Kidney epithelial cell (primary cell): ENCODE data around the gene MPRIP. TPM values are rescaled to one million over a fixed set of nuclear protein-coding genes. Genes with fewer than 3 reads are reported as not detected.
"Not testable (repeated sequence)": the region's sequence is repeated elsewhere in the genome, so short reads cannot be mapped to it uniquely, and the experiment has no call there.

Source experiments
- DNase-seq: peaks from one replicate; pipeline ENCODE4 v3.0.0-alpha.2; 2010; ENCODE audit warnings: low read depth
- H3K27me3 ChIP-seq: 2 replicates; pipeline ENCODE4 v1.6.0; 2011; ENCODE audit warnings: low read length; ENCODE audit not compliant: control insufficient read depth, insufficient read depth
- H3K36me3 ChIP-seq: 2 replicates; pipeline ENCODE4 v1.5.1; 2011; ENCODE audit warnings: low read length; ENCODE audit not compliant: control insufficient read depth, insufficient read depth
- H3K4me3 ChIP-seq: 2 replicates; pipeline ENCODE4 v1.5.1; 2011; ENCODE audit warnings: low read depth, mild to moderate bottlenecking, control low read depth, low read length
- total RNA-seq: library from RNA; depleted of rRNA; stranded (reverse); fragments of >200 nt; gene quantifications from 2 replicates; pipeline ENCODE4 v1.2.3, GENCODE V29; 2015
- TF ChIP-seq, protein P1 (sequence below): IDR thresholded peaks from 2 replicates; pipeline ENCODE4 v1.5.1; 2011; ENCODE audit warnings: mild to moderate bottlenecking, moderate library complexity, low read length, control low read depth, inconsistent platforms; ENCODE audit not compliant: insufficient read depth, poor library complexity, severe bottlenecking

Gene MPRIP
- total RNA-seq, 1 donor from 2014 or later: 99.6 TPM

DNA sequence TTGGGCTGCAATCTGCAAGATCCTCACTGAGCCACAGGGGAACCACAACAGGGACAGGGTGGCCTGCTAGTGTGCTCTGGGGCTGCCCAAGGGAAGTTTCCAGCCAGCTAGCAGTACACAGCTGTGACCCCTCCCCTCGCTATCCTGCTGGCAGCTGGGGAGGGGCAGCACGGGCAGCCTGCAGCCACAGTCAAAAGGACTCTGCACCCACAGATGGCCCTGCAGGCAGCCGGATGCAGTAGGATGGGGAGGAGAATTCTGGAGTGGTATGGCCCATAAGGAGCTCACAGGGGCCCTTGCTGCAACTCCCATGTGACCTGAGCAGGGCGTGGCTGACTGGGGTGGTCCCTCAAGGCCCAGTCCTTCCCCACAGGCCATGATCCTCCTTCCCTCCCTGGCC, 89.6 kb downstream of the MPRIP start:
- DNase-seq: no peak
- TF ChIP-seq, protein P1, sequence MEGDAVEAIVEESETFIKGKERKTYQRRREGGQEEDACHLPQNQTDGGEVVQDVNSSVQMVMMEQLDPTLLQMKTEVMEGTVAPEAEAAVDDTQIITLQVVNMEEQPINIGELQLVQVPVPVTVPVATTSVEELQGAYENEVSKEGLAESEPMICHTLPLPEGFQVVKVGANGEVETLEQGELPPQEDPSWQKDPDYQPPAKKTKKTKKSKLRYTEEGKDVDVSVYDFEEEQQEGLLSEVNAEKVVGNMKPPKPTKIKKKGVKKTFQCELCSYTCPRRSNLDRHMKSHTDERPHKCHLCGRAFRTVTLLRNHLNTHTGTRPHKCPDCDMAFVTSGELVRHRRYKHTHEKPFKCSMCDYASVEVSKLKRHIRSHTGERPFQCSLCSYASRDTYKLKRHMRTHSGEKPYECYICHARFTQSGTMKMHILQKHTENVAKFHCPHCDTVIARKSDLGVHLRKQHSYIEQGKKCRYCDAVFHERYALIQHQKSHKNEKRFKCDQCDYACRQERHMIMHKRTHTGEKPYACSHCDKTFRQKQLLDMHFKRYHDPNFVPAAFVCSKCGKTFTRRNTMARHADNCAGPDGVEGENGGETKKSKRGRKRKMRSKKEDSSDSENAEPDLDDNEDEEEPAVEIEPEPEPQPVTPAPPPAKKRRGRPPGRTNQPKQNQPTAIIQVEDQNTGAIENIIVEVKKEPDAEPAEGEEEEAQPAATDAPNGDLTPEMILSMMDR: no peak
- peaks cover 1% of the 10 kb centered on the region for H3K36me3 ChIP-seq
- H3K27me3 ChIP-seq: no peaks in the 10 kb centered on the region
- no peak overlapping the region for H3K4me3 ChIP-seq

DNA sequence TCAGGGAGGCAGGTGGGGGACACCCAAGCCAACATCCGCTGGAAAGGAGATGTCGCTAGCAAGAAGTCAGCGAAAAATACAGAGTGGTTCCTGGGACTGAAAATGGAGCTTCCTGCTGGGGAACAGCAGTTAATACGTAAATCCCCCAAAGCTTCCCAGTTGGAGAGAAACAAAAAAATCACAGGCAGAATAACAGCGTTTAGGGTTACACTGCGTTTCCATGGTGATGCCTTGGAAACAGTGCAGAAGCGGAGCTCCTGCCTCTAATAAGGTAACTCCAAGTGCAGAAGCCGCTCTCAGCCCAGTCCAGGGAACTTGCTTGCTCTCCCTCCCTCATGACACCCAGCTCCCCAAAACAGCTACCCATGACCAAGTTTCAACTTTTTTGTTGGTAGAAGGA, 90.5 kb downstream of the MPRIP start:
- Histone ChIP-seq H3K27me3 (no peaks in the 10 kb centered on the region), H3K4me3 (no peak overlapping the region), H3K36me3 (peaks cover 1% of the 10 kb centered on the region)
- TF ChIP-seq, protein P1: no peak
- no peak for DNase-seq

DNA sequence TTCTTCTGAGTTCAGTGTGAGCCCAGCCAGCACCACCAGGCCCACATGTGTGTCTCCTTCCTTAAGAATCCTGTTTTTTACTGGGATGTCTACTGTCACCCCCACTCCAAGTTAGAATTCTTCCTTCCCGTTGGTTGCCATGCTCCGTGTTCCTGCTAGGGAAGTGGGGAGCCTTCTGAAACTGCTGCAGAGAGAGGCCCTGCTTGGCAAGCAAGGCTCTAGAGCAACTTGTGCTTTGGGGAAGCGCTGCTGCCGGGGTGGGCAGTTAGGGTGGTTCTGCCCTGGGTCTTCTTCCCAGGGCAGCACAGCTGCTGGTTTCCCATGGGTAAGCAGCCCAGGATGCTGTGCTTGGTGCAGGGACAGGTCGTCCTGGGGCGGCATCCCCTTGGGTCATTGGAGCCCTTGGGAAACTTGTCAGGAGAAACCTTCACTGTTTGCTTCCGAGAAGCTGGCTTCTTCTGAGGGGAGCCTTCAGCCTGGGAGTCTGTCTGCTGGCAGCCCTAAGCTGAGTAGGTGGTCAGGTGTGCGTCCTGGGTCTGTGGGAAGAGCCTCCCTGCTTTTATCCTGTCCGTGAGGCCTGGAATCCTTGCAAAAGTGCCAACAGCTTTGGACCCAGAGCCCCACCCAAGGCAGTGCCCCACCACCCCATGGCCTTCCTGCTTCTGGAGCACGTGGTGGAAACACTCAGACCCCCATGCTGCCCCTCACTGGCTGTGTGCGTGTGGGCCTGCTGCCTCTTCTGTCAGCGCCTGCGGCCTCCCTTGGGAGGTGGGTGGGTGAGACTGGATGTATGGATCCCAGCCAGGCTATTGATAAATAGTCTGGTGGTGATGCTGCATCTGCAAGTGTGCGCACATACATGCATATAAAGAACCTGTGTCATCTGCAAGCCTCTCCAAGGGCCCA, 92.0 kb downstream of the MPRIP start:
- no peak for DNase-seq
- TF ChIP-seq, protein P1: no peak
- peaks cover 1% of the 10 kb centered on the region for H3K36me3 ChIP-seq
- no peaks in the 10 kb centered on the region for H3K27me3 ChIP-seq
- no peak overlapping the region for H3K4me3 ChIP-seq

DNA sequence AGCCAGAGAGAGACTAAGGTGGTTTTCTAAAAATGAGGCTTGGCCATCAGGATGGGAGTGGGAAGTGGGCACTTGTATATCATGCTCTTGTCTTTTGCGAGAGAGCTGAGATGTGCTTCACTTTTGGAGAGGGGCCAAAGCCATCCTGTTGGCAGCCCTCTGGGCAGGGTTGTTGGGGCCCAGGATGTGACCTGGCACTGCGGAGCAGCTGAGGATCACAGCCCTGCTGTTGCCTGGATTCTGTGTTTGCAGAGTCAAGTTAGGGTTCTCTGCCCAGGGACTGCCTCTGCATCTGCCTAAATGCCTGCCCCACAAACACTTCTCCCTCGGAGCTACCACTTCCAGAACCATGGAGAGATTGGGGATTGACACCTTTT, 92.7 kb downstream of the MPRIP start:
- TF ChIP-seq, protein P1: no peak
- Histone ChIP-seq H3K4me3 (no peak overlapping the region), H3K27me3 (no peaks in the 10 kb centered on the region), H3K36me3 (peaks cover 1% of the 10 kb centered on the region)
- DNase-seq: no peak

DNA sequence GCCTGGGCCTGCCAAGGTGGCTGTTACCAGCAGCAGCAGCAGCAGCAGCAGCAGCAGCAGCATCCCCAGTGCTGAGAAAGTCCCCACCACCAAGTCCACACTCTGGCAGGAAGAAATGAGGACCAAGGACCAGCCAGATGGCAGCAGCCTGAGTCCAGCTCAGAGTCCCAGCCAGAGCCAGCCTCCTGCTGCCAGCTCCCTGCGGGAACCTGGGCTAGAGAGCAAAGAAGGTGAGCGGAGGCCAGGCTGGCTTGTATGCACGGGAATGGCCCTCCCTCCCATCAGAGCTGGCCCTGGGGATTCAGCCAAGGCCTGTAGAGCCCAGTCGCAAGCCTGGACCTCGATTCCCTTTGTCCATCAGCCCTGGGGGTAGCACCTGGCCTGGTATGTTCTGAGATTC, 94.0 kb downstream of the MPRIP start:
- H3K27me3 ChIP-seq, H3K4me3 ChIP-seq, H3K36me3 ChIP-seq, DNase-seq: not testable (repeated sequence)

DNA sequence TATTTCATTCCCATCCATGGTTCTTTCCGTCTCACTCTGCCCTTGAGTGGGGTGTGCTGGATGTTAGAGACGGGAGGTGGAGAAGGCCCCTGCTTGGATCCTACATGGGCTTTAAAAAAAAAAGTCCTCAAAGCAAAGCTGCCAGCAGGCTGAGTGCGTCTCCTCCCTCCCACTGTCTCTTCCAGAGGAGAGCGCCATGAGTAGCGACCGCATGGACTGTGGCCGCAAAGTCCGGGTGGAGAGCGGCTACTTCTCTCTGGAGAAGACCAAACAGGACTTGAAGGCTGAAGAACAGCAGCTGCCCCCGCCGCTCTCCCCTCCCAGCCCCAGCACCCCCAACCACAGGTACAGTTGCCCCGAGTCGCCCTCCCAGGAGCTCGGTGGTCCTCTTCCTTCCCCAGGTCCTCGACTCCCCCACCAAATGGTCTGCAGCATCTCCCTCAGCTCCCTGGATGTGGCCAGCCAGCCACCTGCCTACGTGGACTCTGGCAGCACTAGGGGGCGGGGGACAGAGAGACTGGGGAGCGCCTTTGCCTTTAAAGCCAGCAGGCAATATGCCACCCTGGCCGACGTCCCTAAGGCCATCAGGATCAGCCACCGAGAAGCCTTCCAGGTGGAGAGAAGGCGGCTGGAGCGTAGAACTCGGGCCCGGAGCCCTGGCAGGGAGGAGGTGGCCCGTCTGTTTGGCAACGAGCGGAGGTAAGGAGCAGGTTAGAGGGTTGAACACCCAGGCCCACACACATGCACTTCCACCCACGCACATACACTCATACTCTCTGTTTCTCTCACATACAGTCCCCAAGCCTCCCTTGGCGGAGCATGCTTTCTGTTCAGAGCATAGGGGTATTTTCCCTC, 95.7 kb downstream of the MPRIP start:
- TF ChIP-seq, protein P1: no peak
- Histone ChIP-seq H3K4me3 (no peak overlapping the region), H3K36me3 (no peaks in the 10 kb centered on the region), H3K27me3 (no peaks in the 10 kb centered on the region)
- DNase-seq: no peak
